Mesodermal cell (in vitro differentiated cells): ENCODE measurements around the gene STRN3.
"Not testable (repeated sequence)": the region's sequence is repeated elsewhere in the genome, so short reads cannot be mapped to it uniquely, and the experiment has no call there.

Source experiments
- H3K27ac ChIP-seq: 2 replicates; pipeline ENCODE4 v1.7.0; 2013; ENCODE audit warnings: mild to moderate bottlenecking, low read depth, low read length, moderate library complexity; ENCODE audit not compliant: severe bottlenecking
- H3K36me3 ChIP-seq: 2 replicates; pipeline ENCODE4 v1.7.1; 2013; ENCODE audit warnings: mild to moderate bottlenecking, low read length, moderate library complexity; ENCODE audit not compliant: control insufficient read depth, insufficient read depth
- H3K4me1 ChIP-seq: one replicate; pipeline ENCODE4 v1.7.1; 2013; ENCODE audit warnings: mild to moderate bottlenecking, low read length; ENCODE audit not compliant: insufficient read depth, control insufficient read depth, poor library complexity, severe bottlenecking
- H3K4me3 ChIP-seq: 2 replicates; pipeline ENCODE4 v1.7.0; 2013; ENCODE audit warnings: low read length, control low read depth, mild to moderate bottlenecking; ENCODE audit not compliant: insufficient read depth, poor library complexity, severe bottlenecking; ENCODE audit errors: extremely low read depth
- H3K9me3 ChIP-seq: 2 replicates; pipeline ENCODE4 v1.7.1; 2013; ENCODE audit warnings: mild to moderate bottlenecking, low read length, moderate library complexity; ENCODE audit not compliant: control insufficient read depth
- WGBS, 2 experiments: methylation state at CpG; one replicate each; pipeline ENCODE4 v1.1.5; 2013; ENCODE audit warnings: missing lambda C conversion rate in 2 of 2; ENCODE audit not compliant: insufficient coverage in 2 of 2; 5-methylcytosine and 5-hydroxymethylcytosine counted together

The STRN3 gene

DNA sequence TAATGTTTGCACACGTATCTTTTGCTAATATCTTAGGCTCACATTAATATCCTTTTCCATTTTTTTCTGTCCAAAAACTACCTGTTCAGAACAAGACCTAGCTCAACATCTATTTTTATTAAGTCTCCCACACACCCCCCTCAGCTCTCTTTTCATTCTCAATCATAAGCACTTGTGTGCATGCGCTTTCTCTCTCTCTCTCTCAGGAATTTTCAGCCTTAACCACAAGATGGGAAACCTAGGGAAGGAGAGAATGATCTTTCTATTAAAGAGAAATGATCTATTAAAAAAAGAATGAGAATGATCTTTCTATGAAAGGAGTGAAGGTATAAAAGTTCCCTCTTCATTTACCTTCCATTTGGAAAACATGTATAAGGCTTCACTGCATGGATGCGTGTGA is 40.4 kb downstream of the STRN3 start:
- Histone ChIP-seq H3K36me3 (no peaks in the 10 kb centered on the region), H3K27ac (no peak overlapping the region), H3K4me3 (no peak overlapping the region), H3K4me1 (no peaks in the 10 kb centered on the region), H3K9me3 (no peaks in the 10 kb centered on the region)
- WGBS, 2 experiments, result 90 to 100% methylated on average over 1 of the region's 3 CpGs

DNA sequence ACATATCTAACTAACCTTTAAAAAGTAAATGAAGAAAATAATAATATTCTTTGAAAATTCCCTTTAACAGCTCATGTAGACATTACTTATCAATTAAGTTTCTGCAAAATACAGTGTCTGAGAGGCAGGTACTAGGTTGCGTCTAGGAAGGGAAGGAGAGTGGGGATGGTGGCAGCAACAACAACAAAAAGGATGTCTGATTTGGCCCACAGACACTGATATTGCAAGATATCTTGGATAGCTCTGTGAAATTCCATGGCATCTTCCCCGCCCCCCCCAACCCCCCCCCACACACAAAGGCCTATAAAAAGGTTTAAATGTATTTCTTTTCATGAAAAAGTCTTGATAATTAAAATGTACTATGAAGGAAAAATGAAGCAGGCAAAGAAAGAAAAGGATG is 42.3 kb downstream of the STRN3 start:
- Histone ChIP-seq H3K9me3 (no peaks in the 10 kb centered on the region), H3K36me3 (no peaks in the 10 kb centered on the region), H3K27ac (no peak overlapping the region), H3K4me3 (no peak overlapping the region), H3K4me1 (no peaks in the 10 kb centered on the region)
- no CpG with 5 or more reads among the region's 2 CpGs for WGBS, 2 experiments

DNA sequence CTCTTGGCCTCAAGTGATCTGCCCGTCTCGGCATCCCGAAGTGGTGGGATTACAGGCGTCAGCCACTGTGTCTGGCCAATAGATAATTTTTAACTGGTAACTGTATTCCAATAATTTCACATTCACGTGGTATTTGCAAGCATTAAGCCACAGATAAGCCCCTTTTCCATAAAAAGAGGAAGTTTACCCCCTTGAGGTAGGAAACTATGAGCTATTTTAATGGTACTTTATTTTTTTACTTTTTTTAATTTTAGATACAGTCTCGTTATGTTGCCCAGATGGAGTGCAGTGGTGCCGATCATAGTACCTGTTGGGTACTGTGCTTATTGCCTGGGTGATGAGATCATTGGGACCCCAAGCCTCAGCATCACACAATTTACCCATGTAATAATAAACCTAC is 43.6 kb downstream of the STRN3 start:
- no peak overlapping the region for H3K4me3 ChIP-seq
- no peaks in the 10 kb centered on the region for H3K9me3 ChIP-seq
- no peaks in the 10 kb centered on the region for H3K36me3 ChIP-seq
- 93 to 100% methylated on average over 2 to 3 of the region's 7 CpGs for WGBS, 2 experiments
- H3K4me1 ChIP-seq, result no peaks in the 10 kb centered on the region
- H3K27ac ChIP-seq, result no peak overlapping the region

DNA sequence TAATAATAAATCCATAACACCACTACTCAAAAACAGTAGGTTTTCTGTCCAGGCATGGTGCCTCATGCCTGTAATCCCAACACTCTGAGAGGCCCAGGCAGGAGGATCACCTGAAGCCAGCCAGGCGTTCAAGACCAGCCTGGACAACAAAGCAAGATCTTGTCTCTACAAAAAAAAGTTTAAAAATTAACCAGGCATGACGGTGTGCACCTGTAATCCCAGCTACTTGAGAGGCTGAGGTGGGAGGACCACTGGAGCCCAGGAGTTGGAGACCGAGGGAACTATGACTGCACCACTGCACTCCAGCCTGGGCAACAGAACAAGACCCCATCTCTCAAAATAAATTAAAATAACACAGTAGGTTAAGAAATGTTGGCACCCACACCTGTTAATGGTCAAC is 45.2 kb downstream of the STRN3 start:
- WGBS, 2 experiments, result 100% methylated on average over 1 to 2 of the region's 3 CpGs
- Histone ChIP-seq H3K36me3 (no peaks in the 10 kb centered on the region), H3K9me3 (no peaks in the 10 kb centered on the region), H3K4me1 (no peaks in the 10 kb centered on the region), H3K4me3 (no peak overlapping the region), H3K27ac (no peak overlapping the region)

DNA sequence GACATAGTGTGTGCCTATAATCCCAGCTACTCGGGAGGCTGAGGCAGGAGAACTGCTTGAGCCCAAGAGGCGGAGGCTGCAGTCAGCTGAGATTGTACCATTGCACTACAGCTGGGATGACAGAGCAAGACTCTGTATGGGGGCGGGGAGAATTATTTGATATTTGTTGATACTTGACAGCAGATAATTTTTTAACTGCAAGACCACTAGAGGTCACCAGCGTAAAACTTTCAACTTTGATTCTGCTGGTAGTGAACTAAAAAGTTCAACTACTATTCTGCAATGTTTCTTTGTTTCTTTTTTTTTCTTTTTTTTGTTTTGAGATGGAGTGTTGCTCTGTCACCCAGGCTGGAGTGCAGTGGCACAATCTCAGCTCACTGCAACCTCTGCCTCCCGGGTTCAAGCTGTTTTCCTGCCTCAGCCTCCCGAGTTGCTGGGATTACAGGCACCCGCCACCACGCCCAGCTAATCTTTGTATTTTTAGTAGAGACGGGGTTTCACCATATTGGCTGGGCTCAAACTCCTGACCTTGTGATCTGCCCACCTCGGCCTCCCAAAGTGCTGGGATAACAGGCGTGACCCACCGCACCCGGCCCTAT is 46.0 kb downstream of the STRN3 start:
- H3K4me3 ChIP-seq, H3K36me3 ChIP-seq, H3K27ac ChIP-seq, H3K4me1 ChIP-seq, H3K9me3 ChIP-seq: not testable (repeated sequence)
- WGBS, 2 experiments, result 84 to 90% methylated on average over 7 to 11 of the region's 13 CpGs

DNA sequence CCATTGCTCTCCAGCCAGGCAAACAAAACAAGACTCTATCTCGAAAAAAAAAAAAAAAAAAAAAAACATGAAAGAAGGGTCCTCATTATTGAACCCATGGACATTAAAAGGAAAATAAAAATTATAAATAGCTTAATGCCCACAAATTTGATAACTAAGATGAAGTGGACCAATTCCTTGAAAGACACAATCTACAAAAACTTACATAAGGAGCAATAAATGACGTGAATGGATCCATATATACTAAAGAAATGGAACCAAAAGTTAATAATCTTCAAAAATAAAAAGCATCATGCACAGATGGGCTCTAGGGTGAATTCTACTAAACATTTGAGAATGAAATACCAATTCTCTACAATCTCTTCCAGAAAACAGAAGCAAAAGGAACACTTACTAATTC is 48.4 kb downstream of the STRN3 start:
- H3K9me3 ChIP-seq, result no peaks in the 10 kb centered on the region
- H3K4me1 ChIP-seq, result peaks cover 5% of the 10 kb centered on the region
- H3K36me3 ChIP-seq, result no peaks in the 10 kb centered on the region
- H3K27ac ChIP-seq, result no peak overlapping the region
- no peak overlapping the region for H3K4me3 ChIP-seq
- WGBS, 2 experiments, result no CpG with 5 or more reads among the region's 2 CpGs

DNA sequence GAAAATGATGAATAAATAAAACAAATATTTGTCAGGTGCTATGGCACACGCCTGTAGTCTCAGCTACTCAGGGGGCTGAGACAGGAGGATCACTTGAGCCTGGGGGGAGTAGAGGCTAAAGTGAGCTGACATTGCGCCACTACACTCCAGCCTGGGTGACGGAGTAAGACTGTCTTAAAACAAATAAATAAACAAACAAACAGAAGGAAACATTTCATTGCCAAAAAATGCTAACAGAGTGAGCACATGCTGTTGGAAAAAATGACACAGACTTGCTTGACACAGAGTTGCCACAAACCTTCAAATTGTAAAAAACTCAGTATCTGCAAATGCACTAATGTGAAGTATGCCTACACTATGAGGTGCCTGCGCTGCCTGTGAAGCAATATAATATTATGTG is 51.6 kb downstream of the STRN3 start:
- no peaks in the 10 kb centered on the region for H3K36me3 ChIP-seq
- no peak overlapping the region for H3K4me3 ChIP-seq
- no peak overlapping the region for H3K27ac ChIP-seq
- 67 to 93% methylated on average over 1 to 3 of the region's 4 CpGs for WGBS, 2 experiments
- H3K9me3 ChIP-seq, result no peaks in the 10 kb centered on the region
- H3K4me1 ChIP-seq, result peaks cover 5% of the 10 kb centered on the region

DNA sequence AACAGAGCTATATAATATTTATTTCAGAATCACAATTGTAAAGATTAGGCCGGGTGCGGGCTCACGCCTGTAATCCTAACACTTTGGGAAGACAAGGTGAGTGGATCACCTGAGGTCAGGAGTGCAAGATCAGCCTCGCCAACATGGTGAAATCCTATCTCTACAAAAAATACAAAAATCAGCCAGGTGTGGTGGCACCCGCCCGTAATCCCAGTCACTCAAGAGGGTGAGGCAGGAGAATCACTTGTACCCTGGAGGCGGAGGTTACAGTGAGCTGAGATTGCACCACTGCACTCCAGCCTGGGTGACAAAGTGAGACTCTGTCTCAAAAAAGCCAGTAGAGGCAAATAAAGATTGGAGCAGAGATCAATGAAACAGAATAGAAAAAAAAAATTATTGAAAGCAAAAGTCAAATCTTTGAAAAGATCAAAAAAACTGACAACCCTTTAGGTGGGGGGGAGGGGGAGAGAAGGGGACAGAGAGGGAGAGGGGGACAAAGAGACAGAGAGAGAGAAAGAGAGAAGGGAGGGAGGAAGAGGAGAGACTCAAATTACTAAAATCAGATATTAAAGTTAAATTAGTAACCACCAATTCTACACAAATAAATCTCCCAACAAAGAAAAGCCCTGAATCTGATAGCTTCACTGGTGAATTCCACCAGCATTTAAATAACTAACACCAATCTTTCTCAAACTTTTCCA is 53.1 kb downstream of the STRN3 start:
- H3K9me3 ChIP-seq, result no peaks in the 10 kb centered on the region
- no peak overlapping the region for H3K27ac ChIP-seq
- no peak overlapping the region for H3K4me3 ChIP-seq
- H3K4me1 ChIP-seq, result peaks cover 5% of the 10 kb centered on the region
- WGBS, 2 experiments, result 80 to 94% methylated on average over 3 of the region's 7 CpGs
- H3K36me3 ChIP-seq, result no peaks in the 10 kb centered on the region

DNA sequence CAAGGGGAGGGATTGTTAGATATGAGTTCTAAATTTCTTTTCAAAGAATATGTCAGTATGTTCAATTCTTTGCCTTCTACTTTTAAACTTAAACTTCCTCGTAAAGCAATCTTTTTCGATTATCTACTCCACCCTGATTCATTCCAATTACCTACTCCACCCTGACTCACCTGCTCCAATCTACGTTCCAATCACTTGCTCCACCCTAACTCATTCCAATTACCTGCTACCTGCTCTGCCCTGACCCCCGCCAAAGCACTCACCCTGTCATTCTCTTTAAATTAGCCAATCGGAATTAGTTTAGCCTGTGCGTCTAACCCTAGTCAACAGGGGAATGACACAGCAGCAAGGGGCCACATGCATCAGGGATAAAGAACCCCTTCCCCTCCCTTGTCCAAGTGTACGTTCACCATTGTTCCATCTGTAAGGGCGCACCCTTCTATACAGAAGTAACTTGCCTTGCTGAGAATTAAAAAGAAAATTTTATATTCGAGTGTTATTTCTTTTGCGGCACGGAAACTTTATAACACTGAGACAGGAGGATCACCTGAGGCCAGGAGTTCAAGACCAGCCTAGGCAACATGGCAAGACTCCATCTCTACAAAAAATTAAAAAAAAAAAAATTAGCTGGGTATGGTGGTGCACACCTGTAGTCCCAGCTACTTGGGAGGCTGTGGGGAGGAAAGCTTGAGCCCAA is 54.0 kb downstream of the STRN3 start:
- H3K27ac ChIP-seq, H3K9me3 ChIP-seq, H3K4me3 ChIP-seq, H3K36me3 ChIP-seq, H3K4me1 ChIP-seq: not testable (repeated sequence)
- WGBS, 2 experiments, result 89 to 97% methylated on average over 6 to 8 of the region's 11 CpGs

DNA sequence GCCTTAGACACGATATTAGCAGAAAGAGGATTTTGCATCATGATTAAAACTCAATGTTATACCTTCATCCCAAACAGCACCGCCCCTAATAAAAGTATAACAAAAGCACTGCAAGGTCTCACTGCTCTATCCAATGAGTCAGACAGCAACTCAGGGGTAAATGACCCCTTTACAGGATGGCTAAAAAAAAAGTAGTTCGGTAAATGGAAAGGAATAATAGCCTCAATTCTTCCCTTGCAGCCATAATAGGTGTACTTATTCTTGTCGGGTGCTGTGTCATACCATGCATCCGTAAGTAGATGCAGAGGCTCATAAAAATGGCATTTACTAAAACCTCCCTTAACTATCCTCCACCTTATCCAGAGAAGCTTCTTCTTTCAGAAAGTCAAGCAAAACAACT is 54.6 kb downstream of the STRN3 start:
- WGBS, 2 experiments, result 77 to 100% methylated on average over 2 of the region's 5 CpGs
- peaks cover 4% of the 10 kb centered on the region for H3K9me3 ChIP-seq
- no peak overlapping the region for H3K27ac ChIP-seq

DNA sequence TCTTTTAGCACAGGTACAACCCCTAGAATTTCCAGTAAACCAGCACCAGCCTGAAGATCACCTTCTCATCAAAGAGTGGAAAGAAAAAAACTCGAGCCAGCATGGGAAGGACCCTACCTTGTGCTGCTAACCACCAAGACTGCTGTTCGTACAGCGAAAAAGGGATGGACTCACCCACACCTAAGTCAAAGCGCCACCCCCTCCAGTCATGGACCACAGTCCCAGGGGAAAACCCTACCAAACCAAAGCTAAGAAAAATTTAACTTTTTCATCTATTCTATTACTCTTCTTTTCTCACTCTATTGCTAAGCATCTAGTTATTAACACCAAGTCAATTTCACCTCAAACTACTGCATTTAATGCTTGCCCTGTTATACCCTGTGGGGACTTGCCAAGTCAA is 56.4 kb downstream of the STRN3 start:
- H3K36me3 ChIP-seq, H3K9me3 ChIP-seq, H3K4me1 ChIP-seq, H3K4me3 ChIP-seq, H3K27ac ChIP-seq: not testable (repeated sequence)
- WGBS, 2 experiments, result 61 to 67% methylated on average over 3 of the region's 4 CpGs

More for the DNA sequence above, 54.6 kb downstream of the STRN3 start:
- Histone ChIP-seq H3K36me3 (peaks cover 3% of the 10 kb centered on the region), H3K4me3 (no peak overlapping the region), H3K4me1 (peaks cover 7% of the 10 kb centered on the region)
